PFSK-1 (cell line): ENCODE results near the gene CACNA1C.

Experiments used
- POLR2AphosphoS5 ChIP-seq: IDR thresholded peaks from 2 replicates; pipeline ENCODE4 v1.6.1; 2012; ENCODE audit warnings: low read depth, mild to moderate bottlenecking, control low read depth, low read length, moderate library complexity
- SIN3A ChIP-seq: IDR thresholded peaks from 2 replicates; pipeline ENCODE4 v1.6.1; 2012; ENCODE audit warnings: mild to moderate bottlenecking, low read length, moderate library complexity, borderline replicate concordance; ENCODE audit not compliant: insufficient read depth

GRCh38 chr12:2358986-2359658, 306.3 kb downstream of the CACNA1C start:
- TF ChIP-seq POLR2AphosphoS5 (no peak), SIN3A (no peak)
